Kasumi-1 (cell line): ENCODE measurements around the gene TTC7B.

Source experiments
- DNase-seq, 2 experiments: peaks; one replicate each; lab custom pipeline; 2025; lab: John Stamatoyannopoulos, UW

The TTC7B gene

GRCh38 chr14:90648421-90648820 is 167.8 kb downstream of the TTC7B start:
- no peak for DNase-seq

- no peak for DNase-seq
Measured at GRCh38 chr14:90647473-90648005, 168.7 kb downstream of the TTC7B start.

- DNase-seq: no peak
Measured at GRCh38 chr14:90645842-90646443, 170.3 kb downstream of the TTC7B start.

- peak; percentile 73 to 81 for DNase-seq
Measured at GRCh38 chr14:90644882-90645281, 171.3 kb downstream of the TTC7B start.

- no peak for DNase-seq
Measured at GRCh38 chr14:90643982-90644670, 172.1 kb downstream of the TTC7B start.

GRCh38 chr14:90642244-90642717 is 173.9 kb downstream of the TTC7B start:
- DNase-seq: no peak

GRCh38 chr14:90641615-90642243 is 174.5 kb downstream of the TTC7B start:
- no peak for DNase-seq

- DNase-seq: no peak
Measured at GRCh38 chr14:90641168-90641567, 175.1 kb downstream of the TTC7B start.

- DNase-seq: no peak
Measured at GRCh38 chr14:90639641-90640040, 176.6 kb downstream of the TTC7B start.

- DNase-seq: no peak
Measured at GRCh38 chr14:90632871-90633270, 183.4 kb downstream of the TTC7B start.

GRCh38 chr14:90632451-90632850 is 183.8 kb downstream of the TTC7B start:
- DNase-seq: no peak

- DNase-seq: peak; percentile 84 to 91
Measured at GRCh38 chr14:90630171-90630806, 185.9 kb downstream of the TTC7B start.

- DNase-seq: no peak
Measured at GRCh38 chr14:90629471-90629870, 186.8 kb downstream of the TTC7B start.

GRCh38 chr14:90628825-90629224 is 187.4 kb downstream of the TTC7B start:
- no peak for DNase-seq

GRCh38 chr14:90627478-90627877 is 188.8 kb downstream of the TTC7B start:
- no peak for DNase-seq

GRCh38 chr14:90626550-90626949 is 189.7 kb downstream of the TTC7B start:
- no peak for DNase-seq

GRCh38 chr14:90625445-90625844 is 190.8 kb downstream of the TTC7B start:
- no peak for DNase-seq

GRCh38 chr14:90624732-90625400 is 191.4 kb downstream of the TTC7B start:
- DNase-seq: no peak

GRCh38 chr14:90624227-90624626 is 192.0 kb downstream of the TTC7B start:
- no peak for DNase-seq

GRCh38 chr14:90621201-90621600 is 195.0 kb downstream of the TTC7B start:
- no peak for DNase-seq

- no peak for DNase-seq
Measured at GRCh38 chr14:90620568-90621077, 195.6 kb downstream of the TTC7B start.

GRCh38 chr14:90619911-90620310 is 196.3 kb downstream of the TTC7B start:
- DNase-seq: no peak
